Duodenal mucosa (tissue), 2 donors: ENCODE results near the gene TSC2.
"Not testable (repeated sequence)": the region's sequence is repeated elsewhere in the genome, so short reads cannot be mapped to it uniquely, and the experiment has no call there.

Experiments used
- H3K27ac ChIP-seq: one replicate; pipeline ENCODE4 v1.7.0; 2013; ENCODE audit warnings: low read depth, low read length
- H3K27me3 ChIP-seq, 2 donors: one replicate each; pipeline ENCODE4 v1.7.0; 2013; ENCODE audit warnings: low read length in 2 of 2, control low read depth in 1 of 2; ENCODE audit not compliant: insufficient read depth in 2 of 2, control insufficient read depth in 1 of 2
- H3K36me3 ChIP-seq, 2 donors: one replicate each; pipeline ENCODE4 v1.7.0; 2013; ENCODE audit warnings: low read length in 2 of 2, control low read depth in 1 of 2; ENCODE audit not compliant: insufficient read depth in 2 of 2, control insufficient read depth in 1 of 2
- H3K4me1 ChIP-seq, 2 donors: one replicate each; pipeline ENCODE4 v1.7.0; 2013; ENCODE audit warnings: low read length in 2 of 2, control low read depth in 1 of 2; ENCODE audit not compliant: insufficient read depth in 2 of 2, control insufficient read depth in 1 of 2
- H3K4me3 ChIP-seq, 2 donors: one replicate each; pipeline ENCODE4 v1.7.0; 2013; ENCODE audit warnings: low read length in 2 of 2, low read depth in 1 of 2
- H3K9ac ChIP-seq, 2 donors: one replicate each; pipeline ENCODE4 v1.7.0; 2013; ENCODE audit warnings: low read length in 2 of 2, low read depth in 1 of 2
- H3K9me3 ChIP-seq, 2 donors: one replicate each; pipeline ENCODE4 v1.7.0; 2013; ENCODE audit warnings: low read length in 2 of 2, control low read depth in 1 of 2; ENCODE audit not compliant: control insufficient read depth in 1 of 2

The TSC2 gene

GRCh38 chr16:2121853-2122252 lies 74.1 kb downstream of the TSC2 start:
- no peak overlapping the region for H3K9ac ChIP-seq
- H3K27me3 ChIP-seq, result no peaks in the 10 kb centered on the region
- no peaks in the 10 kb centered on the region for H3K36me3 ChIP-seq
- H3K4me1 ChIP-seq, result peaks cover 0 to 6% of the 10 kb centered on the region in 2 donors
- H3K9me3 ChIP-seq, result no peaks in the 10 kb centered on the region
- H3K27ac ChIP-seq, result no peak overlapping the region
- no peak overlapping the region for H3K4me3 ChIP-seq

DNA sequence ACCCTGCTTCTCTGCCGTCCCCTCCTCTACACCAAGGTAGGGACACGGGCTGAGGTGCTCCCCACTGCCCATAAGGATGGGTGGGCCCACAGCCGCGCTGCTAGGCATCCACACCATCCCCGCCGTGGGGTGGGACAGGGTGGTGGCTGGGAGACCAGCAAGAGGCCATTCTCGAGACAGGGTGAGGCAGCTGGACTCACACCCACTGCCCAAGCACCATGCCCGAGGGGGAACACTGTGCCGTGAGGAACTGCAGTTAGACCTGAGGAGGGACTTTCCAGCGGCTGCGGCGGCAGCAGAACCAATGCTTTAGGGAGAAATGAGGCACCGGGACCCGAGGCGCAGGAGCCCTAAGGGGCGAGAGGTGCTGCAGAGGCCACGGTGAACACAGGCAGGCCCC lies 74.6 kb downstream of the TSC2 start:
- H3K9ac ChIP-seq, result no peak overlapping the region
- H3K4me3 ChIP-seq, result no peak overlapping the region
- no peak overlapping the region for H3K27ac ChIP-seq
- H3K27me3 ChIP-seq, result no peaks in the 10 kb centered on the region
- H3K36me3 ChIP-seq, result no peaks in the 10 kb centered on the region
- H3K9me3 ChIP-seq, result no peaks in the 10 kb centered on the region
- peaks cover 0 to 11% of the 10 kb centered on the region in 2 donors for H3K4me1 ChIP-seq

DNA sequence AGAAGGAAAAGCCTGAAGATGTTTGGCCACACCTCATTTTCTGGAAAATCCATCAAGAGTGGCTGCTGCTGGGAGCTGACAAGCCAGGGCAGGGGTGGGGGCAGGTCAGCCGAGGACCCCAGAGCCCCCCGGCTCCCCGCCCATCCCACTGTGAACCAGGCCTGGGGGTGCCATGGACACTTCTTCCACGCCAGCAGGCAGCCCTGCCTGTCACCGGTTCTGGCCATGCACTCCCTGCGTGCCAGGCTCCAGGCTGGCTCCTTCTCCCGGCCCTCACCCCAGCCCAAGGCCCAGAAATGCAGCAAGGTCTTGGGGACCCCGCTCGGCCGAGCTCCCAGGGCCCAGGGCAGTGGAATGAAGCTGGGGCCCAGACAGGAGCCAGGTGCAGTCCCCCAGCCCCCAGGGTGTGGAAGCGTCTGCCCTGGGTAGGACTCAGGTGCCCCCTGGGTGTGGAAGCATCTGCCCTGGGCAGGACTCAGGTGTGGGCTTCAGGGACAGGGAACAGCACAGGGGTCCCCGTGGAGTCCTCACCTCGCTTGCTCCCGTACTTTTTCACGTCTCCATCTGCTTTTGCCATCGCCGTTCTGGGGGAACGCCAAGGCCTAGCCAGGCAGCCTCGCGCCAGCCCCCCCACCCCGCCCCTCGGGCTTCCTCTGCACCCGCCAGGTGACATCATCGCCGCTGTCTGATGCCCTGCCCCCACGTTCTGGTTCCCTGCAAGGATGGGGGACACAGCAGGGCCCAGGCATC lies 75.3 kb downstream of the TSC2 start:
- H3K9ac ChIP-seq, H3K27ac ChIP-seq, H3K9me3 ChIP-seq, H3K36me3 ChIP-seq, H3K4me3 ChIP-seq, H3K27me3 ChIP-seq: not testable (repeated sequence)
- peaks cover 0 to 11% of the 10 kb centered on the region in 2 donors for H3K4me1 ChIP-seq

- H3K4me1 ChIP-seq, result peaks cover 0 to 15% of the 10 kb centered on the region in 2 donors
- H3K9ac ChIP-seq, H3K4me3 ChIP-seq, H3K36me3 ChIP-seq, H3K27ac ChIP-seq, H3K27me3 ChIP-seq, H3K9me3 ChIP-seq: not testable (repeated sequence)
Observed at GRCh38 chr16:2123706-2124376, 76.1 kb downstream of the TSC2 start.

DNA sequence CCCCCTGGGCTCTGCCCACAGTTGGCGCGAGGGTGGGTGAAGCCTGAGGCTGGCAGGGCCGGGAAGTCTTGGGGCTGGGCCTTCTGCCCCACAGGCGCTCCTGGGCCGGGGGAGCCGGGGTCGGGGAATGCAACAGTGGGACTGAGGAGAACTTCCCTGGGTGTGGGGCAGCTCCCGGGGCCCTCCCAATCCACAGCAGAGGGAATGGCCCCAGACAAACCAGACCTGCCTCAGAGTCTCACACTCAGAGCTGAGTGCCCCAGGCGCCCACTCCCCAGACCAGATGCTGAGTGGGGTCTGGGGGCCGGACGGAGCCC lies 76.5 kb downstream of the TSC2 start:
- H3K9me3 ChIP-seq, H3K4me3 ChIP-seq, H3K36me3 ChIP-seq, H3K9ac ChIP-seq, H3K27me3 ChIP-seq: not testable (repeated sequence)
- H3K27ac ChIP-seq, result peak overlapping the region; percentile 50
- peaks cover 0 to 15% of the 10 kb centered on the region in 2 donors for H3K4me1 ChIP-seq

DNA sequence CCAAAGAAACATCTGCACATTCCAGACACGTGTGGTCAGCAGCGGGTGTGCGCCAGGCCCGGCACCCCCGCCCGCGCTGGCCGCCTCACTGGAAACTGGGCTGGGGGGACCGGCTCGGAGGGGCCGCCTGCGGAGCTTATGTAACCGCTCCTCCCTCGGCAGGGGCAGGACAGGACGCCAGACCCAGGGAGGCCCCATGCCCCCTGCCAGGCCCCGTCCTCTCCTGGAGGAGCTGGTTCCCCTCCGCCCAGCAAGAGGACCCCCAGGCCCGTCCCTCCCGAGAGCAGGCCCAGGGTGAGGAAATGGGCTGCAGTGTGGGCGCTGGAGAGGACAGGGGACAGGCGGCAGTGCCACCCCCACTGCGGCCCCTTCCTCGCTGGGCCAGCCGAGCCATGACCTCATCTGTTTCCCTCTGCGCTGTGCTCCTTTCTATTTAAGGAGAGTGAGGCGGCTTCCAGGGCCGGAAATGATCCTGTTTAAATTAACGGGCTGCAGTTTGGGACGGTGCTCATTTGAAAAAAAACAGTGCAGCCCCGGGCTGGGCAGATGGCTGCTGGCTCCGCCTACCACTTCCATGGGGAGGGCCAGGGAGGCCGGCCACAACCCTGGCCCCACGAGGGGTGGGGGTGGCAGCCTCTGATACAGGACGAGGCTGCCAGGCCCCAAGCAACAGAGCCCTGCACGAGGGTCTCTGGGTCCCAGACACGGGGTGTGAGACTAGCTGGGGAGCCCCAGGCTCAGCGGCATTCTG lies 77.1 kb downstream of the TSC2 start:
- H3K27me3 ChIP-seq, H3K4me3 ChIP-seq, H3K36me3 ChIP-seq, H3K9me3 ChIP-seq, H3K9ac ChIP-seq: not testable (repeated sequence)
- Histone ChIP-seq H3K4me1 (peaks cover 0 to 15% of the 10 kb centered on the region in 2 donors), H3K27ac (peak overlapping the region; percentile 70)

DNA sequence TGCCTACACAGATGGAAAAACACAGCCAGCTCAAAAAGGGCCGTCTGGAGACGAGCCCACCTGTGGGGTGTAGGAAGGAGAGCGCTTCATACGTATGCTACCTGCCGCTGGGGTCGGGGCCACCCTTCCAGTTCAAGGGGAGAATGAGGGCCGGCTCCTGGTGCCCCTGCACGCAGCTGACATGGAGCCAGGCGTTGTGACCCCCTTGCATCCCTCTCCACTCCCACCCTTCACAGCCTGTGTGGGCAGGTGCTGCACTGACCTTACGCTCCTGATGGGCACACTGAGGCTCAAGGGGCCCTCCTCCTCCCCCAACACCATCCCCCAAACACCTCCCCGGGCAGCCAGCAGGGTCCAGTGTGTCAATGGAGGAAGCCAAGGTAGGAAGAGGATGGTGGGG lies 77.8 kb downstream of the TSC2 start:
- not testable (repeated sequence) for H3K4me3 ChIP-seq, H3K9me3 ChIP-seq, H3K36me3 ChIP-seq, H3K27me3 ChIP-seq, H3K9ac ChIP-seq
- peaks cover 0 to 15% of the 10 kb centered on the region in 2 donors for H3K4me1 ChIP-seq
- peak overlapping the region; percentile 62 for H3K27ac ChIP-seq

DNA sequence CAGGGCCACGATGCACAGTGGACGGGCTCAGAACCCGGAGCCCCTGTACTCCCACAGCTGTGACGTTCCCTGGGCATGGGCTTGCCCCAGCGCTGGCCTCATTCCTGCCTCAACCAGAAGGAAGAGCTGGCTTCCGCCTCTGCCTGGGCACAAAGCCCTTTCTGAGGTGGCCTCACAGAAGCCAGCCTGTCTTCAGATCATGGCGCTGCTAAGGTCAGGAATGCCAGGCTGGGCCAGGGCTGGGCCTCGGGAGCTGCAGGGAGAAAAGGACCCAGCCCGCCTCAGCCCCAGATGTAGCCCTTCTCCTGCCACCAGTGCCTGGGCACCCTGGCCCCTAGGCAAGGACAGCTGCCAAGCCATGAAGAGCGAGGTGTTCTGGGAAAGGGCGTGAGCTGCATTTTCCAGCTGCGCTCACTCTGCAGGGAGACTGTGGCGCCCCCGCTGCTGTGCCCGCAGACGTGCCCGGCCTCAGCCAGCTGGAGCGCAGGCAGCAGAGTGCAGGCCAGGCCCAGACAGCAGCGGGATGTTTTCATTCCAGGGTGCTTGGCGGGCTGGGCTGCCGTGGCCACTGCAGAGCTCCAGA lies 78.5 kb downstream of the TSC2 start:
- not testable (repeated sequence) for H3K27ac ChIP-seq, H3K4me3 ChIP-seq, H3K9ac ChIP-seq, H3K36me3 ChIP-seq, H3K9me3 ChIP-seq, H3K27me3 ChIP-seq
- peaks cover 0 to 15% of the 10 kb centered on the region in 2 donors for H3K4me1 ChIP-seq

DNA sequence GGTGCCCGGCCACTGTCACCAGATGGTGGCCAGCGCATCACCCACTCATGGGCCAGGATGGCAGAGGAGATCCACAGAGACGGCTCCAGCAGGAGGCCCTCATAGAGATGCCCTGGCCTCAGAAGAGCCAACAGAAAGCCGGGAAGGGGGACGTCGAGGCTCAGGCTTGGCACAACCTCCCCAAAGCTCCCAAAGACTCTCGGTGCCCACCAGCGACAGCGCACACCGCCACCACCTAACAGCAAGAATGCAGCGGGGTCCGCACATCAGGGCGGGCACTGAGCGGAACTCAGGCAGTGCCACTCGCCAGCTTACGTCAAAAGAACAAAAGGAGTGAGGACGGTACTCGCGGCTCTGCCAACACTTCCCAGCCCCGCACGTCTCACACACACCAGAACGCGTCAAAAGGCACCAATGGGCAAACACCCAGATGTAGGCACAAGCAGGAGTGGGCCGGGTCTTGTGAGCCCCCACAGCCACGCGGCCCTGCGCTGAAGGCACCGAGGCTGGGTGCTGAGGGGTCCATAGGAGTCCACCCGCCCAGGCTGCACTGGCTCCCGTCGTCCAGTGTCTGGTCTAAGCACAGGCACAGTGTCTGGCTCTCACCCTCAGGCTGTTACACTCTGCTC lies 79.3 kb downstream of the TSC2 start:
- H3K9ac ChIP-seq, H3K36me3 ChIP-seq, H3K4me3 ChIP-seq, H3K27me3 ChIP-seq, H3K9me3 ChIP-seq: not testable (repeated sequence)
- Histone ChIP-seq H3K27ac (peak overlapping the region; percentile 32), H3K4me1 (peaks cover 0 to 15% of the 10 kb centered on the region in 2 donors)
